Left colon (tissue), 2 donors: ENCODE measurements around the gene AUP1. TPM values are rescaled to one million over a fixed set of nuclear protein-coding genes. Genes with fewer than 3 reads are reported as not detected.
A peak's percentile ranks its signal among the peaks of the same experiment; 100 is the strongest.
"Not testable (repeated sequence)": the region's sequence is repeated elsewhere in the genome, so short reads cannot be mapped to it uniquely, and the experiment has no call there.

Experiments used
- ATAC-seq: fragments of 200-7000 bp; cut with Tn5 transposase; one replicate; pipeline ENCODE4 v1.9.1; 2020; ENCODE audit warnings: mild to moderate bottlenecking, moderate library complexity
- DNase-seq, 2 donors: peaks; one replicate each; pipeline ENCODE4 v3.0.0-alpha.2; 2020
- intact Hi-C, 2 donors: fragments of 100-400 bp; cut with DNase I in 1 of 2; cut with micrococcal nuclease in 1 of 2; formaldehyde crosslinking; loops; one replicate each; pipeline versions ENCODE4 v1.11.2 to v1.14.0; 2022; cut with DNase I, micrococcal nuclease
- long read RNA-seq: library from polyadenylated mRNA; unstranded; transcript quantifications from one replicate; pipeline ENCODE4 v2.0.0, GENCODE V29; 2021
- total RNA-seq, 2 donors: library from RNA; stranded (reverse); fragmentation: NEBNext Ultra II Directional; extraction: Animal tissue kit (Norgen Biotek cat#: 25700); gene quantifications; one replicate each; pipeline ENCODE4 v1.2.1, GENCODE V29; 2021
- donor health status: DM: no; HTN: no; CAD: no.
- donor health status: DM: yes; HTN: yes; CAD: no.

The AUP1 gene, protein sequence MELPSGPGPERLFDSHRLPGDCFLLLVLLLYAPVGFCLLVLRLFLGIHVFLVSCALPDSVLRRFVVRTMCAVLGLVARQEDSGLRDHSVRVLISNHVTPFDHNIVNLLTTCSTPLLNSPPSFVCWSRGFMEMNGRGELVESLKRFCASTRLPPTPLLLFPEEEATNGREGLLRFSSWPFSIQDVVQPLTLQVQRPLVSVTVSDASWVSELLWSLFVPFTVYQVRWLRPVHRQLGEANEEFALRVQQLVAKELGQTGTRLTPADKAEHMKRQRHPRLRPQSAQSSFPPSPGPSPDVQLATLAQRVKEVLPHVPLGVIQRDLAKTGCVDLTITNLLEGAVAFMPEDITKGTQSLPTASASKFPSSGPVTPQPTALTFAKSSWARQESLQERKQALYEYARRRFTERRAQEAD
- 100 to 1,000 TPM; 124 to 133 TPM for total RNA-seq
- long read RNA-seq, transcript AUP1-204 (11 exons, 1,645 nt), result minor isoform, 11 of 377 reads
- long read RNA-seq, transcript AUP1-201 (12 exons, 1,695 nt), result major isoform, 297 of 377 reads
- long read RNA-seq, partial matches to known transcripts, result 26 of 377 reads
- long read RNA-seq, other reads (novel, unspliced or antisense), result 39 of 377 reads

DNA sequence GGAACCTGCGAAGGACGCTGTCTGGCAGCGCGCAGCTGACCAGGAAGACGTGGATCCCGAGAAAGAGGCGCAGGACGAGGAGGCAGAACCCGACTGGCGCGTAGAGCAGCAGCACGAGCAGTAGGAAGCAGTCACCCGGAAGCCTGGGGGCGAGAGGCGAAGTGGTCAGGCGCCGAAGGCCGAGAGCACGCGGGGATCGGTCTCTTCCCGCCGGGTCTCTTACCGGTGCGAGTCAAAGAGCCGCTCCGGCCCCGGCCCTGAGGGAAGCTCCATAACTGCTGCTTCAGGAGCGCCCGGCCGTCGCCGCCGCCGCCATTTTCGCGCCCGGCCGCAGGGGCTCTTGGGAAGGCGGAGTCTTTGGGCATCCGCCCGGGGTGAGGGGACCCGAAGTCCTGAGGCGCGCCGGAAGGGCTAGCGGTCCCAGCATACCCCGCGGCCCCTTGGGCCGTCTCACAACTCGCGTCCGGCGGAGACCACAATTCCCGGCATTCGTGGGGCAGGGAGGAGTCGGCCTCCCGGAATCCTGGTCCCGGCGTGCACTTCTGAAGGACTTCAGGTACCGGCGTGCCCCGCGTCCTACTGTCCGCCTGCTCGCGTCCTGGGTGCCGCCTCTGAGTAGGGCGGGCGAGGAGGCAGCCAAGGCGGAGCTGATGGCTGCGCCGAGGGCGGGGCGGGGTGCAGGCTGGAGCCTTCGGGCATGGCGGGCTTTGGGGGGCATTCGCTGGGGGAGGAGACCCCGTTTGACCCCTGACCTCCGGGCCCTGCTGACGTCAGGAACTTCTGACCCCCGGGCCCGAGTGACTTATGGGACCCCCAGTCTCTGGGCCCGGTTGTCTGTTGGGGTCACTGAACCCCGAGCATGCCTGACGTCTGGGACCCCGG, at the start of gene AUP1, which contains the start of gene HTRA2:
Gene AUP1 (minus strand): TSS at position 350 of the 882 bp plus-strand sequence. CDS start 77 bp downstream, at position 273.
Gene HTRA2 (plus strand): TSS at position 577 of the 882 bp plus-strand sequence. CDS start 74 bp downstream, at position 651.
- intact Hi-C loops, result no loop called here
- DNase-seq (peak; percentile 97 to 99), ATAC-seq (peak; percentile 83)

DNA sequence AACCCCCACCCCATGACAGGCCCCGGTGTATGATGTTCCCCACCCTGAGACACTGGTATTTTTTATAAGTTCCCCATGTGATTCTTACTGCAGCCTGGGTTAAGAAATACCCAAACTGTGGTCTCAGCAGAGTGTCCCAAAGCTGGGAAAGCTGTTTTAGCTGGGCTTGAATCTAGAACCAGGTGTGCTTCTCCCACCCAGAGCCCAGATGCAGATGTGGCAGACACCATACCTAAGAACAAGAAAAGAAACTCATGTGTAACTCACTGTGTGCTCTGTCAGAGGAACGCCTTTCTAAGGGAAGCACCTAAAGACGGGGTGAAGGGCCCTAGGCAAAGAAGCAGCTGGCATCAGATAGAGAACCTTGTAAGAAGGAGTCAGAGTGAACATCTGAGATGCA, 48.9 kb upstream of the AUP1 start:
- no peak for ATAC-seq
- no peak for DNase-seq
- intact Hi-C loops, result no loop called here

DNA sequence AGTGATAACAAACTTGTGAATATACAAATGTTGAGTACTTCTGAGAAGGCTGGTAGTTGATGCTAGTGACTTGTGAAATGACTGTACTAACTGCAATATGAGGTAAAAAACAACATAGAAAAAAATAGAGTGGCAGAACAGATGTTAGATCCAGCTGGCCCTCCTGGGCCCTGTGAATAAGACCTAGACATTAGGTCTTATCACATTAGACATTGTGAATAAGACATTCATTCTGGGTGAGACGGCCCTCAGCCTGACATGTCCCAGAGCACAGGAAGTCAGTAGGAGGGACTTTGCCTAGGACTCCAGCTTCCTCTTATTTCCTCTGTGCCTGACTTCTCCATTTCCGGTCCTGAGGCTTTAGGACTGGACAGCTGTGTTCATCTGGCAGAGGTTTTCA, 47.9 kb upstream of the AUP1 start:
- ATAC-seq (no peak), DNase-seq (no peak)
- intact Hi-C loops, result no loop called here

DNA sequence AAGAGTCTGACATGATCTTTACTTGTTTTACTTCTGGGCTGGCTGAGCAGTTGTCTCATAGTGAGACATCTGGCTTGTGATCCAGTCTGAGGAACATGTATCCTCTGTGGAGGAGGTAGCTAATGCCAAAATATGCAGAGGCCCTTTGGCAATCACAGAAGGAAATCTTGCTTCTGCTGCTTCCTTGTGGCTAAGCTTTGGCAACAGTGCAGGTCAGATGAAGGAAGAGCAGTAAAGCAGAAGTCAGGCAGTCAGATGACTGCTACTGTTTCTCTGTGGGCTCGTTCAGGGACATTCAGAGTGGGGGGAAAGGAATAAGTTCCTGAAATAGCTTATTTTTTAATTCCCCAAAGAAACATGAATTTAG, 47.3 kb upstream of the AUP1 start:
- intact Hi-C loops, result no loop called here
- peak; percentile 23 for ATAC-seq
- peak in 1 of 2 donors; percentile 37 for DNase-seq

DNA sequence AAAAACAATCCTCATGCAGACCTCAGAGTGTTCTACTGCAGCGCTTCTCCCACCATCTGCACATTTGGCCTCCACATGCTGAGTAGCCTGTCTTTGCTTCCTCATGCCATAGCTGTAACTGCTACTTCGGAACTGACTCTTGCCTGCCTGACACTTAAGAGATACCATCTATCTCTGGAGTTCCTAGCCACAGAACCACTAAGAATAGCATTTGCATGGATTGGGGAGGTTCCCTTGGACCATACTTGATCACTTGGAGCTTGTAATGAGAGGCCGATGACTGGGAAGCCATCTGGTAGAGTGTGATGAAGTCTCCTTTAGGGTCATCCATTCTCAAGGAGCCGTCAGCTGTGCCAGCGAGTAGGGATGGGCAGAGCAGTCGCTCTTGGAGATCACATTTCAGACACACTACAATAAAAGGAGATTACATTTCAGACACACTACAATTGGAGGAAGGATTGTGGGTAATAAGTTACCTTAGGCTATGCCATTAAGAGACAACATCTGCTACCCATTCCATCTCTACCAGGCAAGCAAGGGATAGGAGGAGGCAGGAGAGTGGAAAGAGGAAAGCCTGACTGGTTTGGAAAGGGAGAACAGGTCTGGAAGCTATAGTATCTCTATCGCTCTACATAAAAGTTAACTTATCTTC, 46.8 kb upstream of the AUP1 start:
- intact Hi-C loops, result no loop called here
- no peak for ATAC-seq
- DNase-seq, result no peak

DNA sequence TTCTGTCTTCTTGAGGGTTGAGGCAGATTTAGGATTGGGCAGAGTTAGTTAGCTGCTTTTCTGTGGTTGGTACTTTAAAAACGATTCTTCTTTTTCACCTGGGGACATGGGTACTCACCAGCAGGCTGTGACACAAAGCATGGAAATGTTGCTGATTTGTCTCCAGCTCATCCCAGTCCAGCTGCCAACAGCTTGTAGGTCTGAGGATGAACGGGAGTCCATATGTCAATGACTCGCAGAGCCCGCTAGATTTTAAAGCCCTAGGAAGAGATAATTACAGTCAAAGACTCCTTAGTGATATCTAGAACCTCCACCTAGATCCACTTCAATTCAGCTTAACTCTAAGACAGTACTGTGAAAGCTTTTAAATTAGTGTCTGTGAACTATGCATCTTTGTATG, 45.8 kb upstream of the AUP1 start:
- ATAC-seq (no peak), DNase-seq (no peak)
- intact Hi-C loops, result no loop called here

DNA sequence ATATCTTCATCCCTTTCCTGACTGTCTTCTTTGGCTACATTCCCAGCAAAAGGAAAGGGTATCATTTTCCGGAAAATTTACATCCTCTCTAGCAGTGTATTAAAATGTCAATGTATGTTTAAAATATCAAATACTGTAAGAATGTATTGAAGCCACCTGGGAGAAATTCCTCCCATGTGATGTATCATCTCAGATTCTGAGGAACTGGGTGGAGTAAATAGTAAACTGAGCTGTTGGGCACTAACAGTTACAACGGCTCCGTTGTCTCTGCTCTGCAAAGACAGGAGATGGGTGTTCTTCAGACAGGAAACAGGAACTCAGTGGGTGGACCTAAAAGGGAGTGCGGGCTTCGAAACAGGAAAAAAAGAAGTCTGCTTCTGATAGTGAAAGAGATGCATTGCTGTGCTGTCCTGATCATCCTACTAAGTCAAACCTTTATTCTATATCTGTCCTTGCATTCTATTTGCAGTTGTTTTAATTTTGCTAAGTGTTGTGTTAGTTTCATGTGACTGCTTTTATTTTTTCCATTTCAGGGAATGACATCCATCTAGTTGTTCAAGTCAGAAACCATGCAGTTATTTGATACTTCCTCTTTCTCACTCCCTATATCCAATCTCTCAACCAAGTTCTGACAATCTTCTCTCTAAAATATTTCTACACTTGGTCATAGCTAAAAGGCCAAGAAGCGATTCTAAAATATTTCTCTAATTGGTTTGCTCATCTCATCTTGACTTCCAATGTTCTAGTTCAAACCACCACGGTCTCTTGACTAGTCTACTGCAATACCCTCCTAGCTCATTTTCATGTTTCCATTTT, 44.4 kb upstream of the AUP1 start:
- ATAC-seq, result peak; percentile 20
- intact Hi-C loops, result no loop called here
- DNase-seq, result no peak

DNA sequence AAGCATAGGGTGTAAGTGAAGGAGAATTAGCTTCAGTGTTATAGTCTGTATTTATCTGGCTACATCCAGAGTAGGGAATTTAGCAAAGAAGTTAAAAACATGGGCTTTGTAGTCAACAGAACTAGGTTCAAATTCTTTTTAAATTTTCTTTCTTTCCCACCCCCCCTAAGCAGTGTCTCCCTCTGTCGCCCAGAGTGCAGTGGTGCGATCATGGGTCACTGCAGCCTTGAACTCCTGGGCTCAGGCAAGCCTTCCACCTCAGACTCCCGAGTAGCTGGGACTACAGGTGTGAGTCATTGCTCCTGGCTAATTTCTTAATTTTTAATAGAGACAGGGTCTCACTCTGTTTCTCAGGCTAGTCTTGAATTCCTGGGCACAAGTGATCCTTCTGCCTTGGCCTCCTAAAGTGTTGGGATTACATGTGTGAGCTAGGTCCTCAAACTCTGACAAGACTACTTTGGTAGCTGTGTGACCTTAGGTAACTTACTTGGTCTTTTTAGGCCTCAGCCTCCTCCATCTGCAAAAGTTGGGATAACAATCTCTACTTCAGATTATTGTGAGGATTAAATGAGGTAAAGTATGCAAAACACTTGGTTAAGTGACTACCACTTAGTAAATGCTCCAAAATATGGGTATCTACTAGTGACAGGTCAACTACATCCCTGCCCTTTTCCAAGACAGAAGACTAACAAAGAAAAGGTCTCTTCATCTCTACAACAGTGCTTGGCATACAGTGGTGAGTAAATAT, 42.8 kb upstream of the AUP1 start:
- no peak for DNase-seq
- ATAC-seq, result no peak
- intact Hi-C loops, result no loop called here

DNA sequence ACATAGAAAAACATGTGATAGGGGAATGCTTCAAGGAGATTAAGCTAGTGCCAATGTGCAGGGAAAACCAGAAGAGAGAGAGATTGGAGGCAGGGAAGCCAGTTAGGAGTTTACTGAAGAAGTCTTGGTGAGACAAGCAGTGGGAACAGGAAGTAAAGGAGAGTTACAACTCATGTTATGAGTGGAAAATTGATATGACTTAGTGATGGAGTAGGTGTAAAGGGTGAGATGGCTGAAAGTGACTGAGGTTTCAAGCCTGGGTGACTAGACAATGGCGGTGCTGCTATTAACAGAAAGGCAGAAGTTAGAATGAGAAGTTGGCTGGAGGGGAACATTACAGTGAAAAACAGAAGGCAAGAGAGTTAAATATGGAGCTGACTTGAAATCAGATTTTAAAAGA, 41.6 kb upstream of the AUP1 start:
- no peak for DNase-seq
- ATAC-seq, result no peak
- intact Hi-C loops, result no loop called here

DNA sequence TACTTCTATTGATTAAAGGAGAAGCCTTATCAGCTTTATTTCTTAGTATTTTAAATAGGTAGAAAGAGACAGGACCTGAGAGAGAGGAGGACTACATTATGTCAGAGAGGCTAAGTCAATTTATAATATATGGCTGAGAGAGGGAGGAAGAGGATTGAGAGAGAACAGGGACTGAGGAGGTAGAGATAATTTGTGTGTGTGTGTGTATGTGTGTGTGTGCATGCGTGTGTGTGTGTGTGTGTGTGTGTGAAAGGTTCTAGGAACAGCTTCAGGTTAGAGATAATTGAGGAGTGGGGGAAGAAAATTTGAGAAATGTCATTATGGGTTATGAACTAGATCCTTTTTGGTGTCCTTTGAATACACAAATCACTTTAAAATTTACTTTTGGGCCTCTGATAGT, 40.2 kb upstream of the AUP1 start:
- ATAC-seq (no peak), DNase-seq (no peak)
- intact Hi-C loops, result no loop called here

DNA sequence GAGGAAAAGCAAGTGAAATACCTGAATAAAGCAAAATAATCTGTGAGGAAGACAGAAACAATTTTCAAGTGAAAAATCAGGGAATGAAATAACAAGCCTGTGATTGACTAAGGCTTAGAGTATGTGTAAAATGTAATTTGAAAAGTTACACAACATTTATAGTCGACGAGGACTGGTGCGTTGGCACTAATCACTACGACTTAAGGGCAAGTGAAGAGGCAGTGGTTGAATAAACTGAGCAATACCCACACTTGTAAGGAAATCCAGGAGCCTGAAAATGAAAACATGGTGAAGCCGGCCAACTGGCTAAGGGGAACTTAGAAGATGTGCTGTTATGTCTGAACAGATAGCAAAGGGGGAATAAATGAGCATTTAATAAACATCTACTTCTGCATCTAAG, 38.4 kb upstream of the AUP1 start:
- DNase-seq, result no peak
- no peak for ATAC-seq
- intact Hi-C loops, result no loop called here

DNA sequence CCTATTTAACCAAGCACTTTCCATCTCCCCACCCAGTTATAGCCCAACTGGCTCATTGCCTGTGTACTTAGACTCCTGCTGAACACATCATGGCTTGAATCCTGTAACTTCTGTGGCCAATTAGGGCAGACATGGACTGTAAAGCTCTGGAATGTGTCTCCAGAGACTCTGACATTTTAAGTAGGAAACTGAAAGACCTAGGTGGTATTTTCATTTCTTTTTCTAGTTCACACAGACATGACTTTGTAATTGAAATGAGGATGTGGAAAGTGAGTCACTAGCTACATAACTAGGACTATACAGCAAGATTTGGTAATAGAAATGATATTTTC, 37.2 kb upstream of the AUP1 start:
- DNase-seq (no peak), ATAC-seq (peak; percentile 45)
- intact Hi-C loops, result no loop called here

DNA sequence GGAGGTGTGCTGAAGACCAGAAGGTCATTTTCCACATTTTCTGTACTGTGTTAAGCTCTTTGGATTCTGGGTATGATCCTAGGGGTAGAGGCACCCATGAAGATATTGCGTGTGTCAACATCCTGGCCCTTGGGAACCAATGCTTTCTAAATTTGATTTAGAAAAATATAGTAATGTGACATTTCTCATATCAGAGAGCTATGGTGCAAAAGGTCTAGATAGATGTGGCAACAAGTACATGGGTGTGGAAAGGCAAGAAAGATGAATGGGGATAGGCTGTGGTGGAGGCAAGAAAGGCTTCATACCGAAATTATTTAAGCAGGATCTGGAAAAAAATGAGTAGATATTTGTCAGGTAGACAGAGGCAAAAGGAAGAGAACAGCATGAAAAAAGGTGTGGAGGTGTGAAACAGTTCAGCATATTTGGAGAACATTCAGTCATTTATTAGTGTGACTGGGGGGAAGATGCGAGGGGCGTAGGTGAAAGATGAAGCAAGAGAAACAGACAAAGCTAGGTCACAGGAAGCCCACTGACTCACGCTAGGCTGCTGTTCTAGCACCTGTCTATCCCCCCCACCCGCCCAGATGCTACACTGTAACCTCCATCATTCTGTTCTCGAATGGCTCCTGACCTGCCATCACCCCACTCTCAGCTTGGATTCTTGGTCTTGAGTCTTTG, 36.7 kb upstream of the AUP1 start:
- intact Hi-C loops, result no loop called here
- DNase-seq (no peak), ATAC-seq (no peak)

DNA sequence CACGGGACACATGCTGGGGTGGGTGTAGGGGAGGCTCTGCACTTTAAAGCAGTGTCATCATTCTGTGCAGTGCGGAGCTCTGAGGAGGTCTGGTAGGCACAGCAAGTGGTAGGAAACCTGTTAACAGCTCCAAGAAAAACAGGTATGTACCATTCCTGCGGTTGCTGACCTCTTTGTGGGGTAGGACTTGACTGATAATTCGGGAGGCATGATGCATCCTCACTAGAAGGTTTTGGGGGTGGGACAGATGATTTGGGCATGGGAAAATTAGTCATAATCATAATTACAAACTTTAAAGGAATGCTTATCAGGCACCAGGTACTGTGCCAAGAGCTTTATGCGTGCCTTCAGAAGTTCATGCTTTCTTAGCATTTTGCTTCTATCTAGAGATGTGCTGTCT, 34.7 kb upstream of the AUP1 start:
- no peak for ATAC-seq

DNA sequence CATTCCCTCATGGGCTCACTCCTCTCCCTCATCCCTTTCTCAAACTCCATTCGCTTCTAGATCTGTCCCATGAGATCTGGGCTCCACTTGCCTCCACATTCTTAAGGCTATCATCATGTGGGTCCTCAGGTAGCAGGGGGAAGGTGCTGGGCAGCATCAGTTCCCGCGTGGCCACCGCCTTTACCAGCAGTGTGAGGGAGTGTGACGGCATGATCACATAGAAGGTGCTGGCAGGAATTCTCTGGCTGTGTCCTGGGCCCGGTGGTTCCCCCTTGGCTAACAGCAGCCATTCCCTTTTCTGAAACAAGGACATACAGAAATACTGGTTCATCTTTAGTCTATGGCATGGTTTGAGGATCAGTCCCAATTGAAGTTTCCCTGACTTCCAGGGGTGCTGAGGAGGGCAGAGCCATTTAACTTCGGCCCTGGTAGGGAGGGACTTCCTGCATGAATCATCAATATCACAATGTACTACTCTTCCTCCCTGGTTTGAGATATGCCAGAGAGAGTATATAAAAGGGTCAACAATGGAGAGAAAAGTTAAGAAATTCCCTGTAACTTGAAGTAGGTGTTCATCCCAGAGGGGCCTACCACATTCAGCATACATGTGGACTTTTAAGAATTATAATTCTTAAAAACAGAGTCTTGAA, 32.7 kb upstream of the AUP1 start:
- no peak for ATAC-seq
- DNase-seq, result no peak
- intact Hi-C loops, result no loop called here

More for the DNA sequence above, 34.7 kb upstream of the AUP1 start:
- DNase-seq, result no peak
- intact Hi-C loops, result no loop called here

DNA sequence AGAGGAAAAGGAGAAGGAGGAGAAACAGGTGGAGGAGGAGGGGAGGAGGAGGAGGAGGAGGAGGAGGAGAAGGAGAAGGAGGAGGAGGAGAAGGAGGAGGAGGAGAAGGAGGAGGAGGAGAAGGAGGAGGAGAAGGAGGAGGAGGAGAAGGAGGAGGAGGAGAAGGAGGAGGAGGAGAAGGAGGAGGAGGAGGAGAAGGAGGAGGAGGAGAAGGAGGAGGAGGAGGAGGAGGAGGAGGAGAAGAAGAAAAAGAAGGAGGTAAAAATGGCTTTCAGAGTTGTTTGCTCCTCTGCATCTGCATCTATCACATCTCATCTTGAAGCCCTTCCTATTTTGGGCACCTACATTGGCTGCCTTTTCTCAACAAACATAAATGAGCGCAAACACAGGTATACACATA, 31.5 kb upstream of the AUP1 start:
- intact Hi-C loops, ATAC-seq, DNase-seq: not testable (repeated sequence)

DNA sequence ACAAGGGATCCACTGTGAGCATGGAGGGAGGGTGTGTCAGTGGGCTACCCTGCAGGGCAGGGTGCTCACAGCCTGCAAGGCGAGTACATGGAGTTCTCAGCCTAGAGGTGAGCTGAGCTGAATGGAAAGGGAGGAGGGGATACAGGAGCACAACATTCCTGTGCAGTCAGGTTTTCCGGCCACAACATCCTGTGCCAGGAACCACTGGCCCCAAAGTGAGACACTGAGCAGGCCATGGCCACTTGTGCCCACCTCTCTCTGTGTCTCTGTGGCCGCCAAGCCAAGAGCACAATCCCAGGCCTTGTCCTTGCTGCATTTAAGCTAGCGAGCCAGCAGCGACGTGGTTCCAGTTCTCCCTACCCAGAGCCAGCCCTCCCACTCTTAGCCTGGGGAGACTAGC, 31.1 kb upstream of the AUP1 start:
- ATAC-seq (no peak), DNase-seq (no peak)
- intact Hi-C loops, result no loop called here
